Measurements from ENCODE around the gene SLC8A1.

DNA sequence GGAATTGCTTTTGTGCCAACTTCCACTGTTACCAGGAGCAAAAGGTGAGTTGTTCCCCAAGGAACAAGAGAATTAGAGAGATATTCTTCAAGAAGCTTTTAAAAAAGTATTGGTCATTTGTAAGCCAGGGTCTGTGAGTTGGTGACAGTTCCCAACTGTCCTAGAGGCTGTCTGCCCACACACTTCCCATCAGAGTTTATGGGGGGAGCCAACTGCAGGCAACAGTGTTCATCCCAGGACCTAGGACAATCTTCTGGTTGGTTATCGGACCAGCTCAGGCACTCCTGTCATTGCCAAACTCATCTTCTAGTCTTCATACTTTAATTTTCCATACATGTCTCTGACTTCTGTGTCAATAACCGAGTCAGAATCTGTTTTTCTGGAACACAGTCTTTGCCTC is 47.5 kb upstream of the SLC8A1 start:
- TF ChIP-seq, protein P1, sequence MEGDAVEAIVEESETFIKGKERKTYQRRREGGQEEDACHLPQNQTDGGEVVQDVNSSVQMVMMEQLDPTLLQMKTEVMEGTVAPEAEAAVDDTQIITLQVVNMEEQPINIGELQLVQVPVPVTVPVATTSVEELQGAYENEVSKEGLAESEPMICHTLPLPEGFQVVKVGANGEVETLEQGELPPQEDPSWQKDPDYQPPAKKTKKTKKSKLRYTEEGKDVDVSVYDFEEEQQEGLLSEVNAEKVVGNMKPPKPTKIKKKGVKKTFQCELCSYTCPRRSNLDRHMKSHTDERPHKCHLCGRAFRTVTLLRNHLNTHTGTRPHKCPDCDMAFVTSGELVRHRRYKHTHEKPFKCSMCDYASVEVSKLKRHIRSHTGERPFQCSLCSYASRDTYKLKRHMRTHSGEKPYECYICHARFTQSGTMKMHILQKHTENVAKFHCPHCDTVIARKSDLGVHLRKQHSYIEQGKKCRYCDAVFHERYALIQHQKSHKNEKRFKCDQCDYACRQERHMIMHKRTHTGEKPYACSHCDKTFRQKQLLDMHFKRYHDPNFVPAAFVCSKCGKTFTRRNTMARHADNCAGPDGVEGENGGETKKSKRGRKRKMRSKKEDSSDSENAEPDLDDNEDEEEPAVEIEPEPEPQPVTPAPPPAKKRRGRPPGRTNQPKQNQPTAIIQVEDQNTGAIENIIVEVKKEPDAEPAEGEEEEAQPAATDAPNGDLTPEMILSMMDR (conservative IDR thresholded peaks at IDR 0.05; ENCODE audit: low read depth, low read length) = no peak
- no peak for TF ChIP-seq EZH2 (IDR thresholded peaks at IDR 0.05; ENCODE audit: borderline replicate concordance, low read depth, low read length, poor library complexity, severe bottlenecking)
